GM18909 (cell line): ENCODE measurements around the gene PPP1R2C.

Experiments used
- ATAC-seq: cut with Tn5 transposase; IDR thresholded peaks from one replicate; pipeline ENCODE4 v1.9.1; 2021; ENCODE audit warnings: mild to moderate bottlenecking; ENCODE audit not compliant: unreplicated experiment, poor library complexity

Gene PPP1R2C

GRCh38 chrX:42751573-42751972 is 26.4 kb downstream of the PPP1R2C start:
- no peak for ATAC-seq

DNA sequence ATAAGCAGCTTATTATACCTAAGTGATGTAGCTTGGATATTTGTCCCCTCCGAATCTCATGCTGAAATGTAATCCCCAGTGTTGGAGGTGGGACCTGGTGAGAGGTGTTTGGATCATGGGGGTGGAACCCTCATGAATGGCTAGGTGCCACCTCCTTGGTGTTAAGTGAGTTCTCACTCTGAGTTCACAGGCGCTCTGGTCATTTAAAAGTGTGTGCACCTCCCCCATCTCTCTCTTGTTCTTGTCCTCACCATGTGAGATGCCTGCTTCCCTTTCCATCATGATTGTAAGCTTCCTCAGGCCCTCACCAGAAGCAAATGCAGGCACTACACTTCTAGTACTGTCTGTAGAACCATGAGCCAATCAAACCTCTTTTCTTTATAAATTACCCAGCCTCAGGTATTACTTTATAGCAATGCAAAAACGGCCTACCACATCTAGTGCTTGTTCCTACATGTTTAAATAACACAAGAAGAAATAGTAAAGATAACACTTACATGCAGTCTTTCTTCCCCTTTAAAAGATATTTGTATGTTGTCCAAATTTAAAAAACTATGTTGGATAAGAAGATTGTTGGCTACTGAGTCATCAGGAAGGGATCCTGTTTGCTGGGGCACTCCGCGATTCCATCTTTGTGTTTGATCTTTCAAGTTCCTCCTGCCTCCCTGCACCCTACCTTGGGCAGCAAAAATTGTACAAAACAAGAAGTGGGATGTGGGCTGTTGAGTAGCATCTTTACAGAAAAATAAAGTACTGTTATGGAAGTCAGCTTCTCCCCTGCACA is 29.7 kb downstream of the PPP1R2C start:
- no peak for ATAC-seq

DNA sequence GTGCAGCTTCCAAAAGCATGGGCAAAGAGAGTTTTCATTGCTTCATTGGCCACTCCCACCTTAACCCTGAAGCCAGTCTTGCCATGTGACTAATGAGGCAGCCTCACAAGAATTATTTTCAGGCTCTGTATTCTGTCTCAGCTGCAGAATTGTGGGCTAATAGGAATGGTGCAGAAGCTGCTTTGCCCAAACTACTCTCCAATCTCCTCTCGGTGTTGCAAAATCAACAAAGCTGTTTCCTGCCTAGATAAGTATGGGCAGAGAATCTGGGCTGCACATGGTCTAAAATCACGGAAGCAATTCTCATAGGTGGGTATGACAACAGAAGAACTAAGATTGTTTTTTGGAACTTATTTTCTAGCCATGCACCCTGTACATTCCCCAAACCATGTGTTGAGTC is 31.4 kb downstream of the PPP1R2C start:
- ATAC-seq, result no peak

GRCh38 chrX:42740456-42740855 is 37.5 kb downstream of the PPP1R2C start:
- no peak for ATAC-seq

- ATAC-seq, result no peak
Observed at GRCh38 chrX:42739741-42740140, 38.2 kb downstream of the PPP1R2C start.

DNA sequence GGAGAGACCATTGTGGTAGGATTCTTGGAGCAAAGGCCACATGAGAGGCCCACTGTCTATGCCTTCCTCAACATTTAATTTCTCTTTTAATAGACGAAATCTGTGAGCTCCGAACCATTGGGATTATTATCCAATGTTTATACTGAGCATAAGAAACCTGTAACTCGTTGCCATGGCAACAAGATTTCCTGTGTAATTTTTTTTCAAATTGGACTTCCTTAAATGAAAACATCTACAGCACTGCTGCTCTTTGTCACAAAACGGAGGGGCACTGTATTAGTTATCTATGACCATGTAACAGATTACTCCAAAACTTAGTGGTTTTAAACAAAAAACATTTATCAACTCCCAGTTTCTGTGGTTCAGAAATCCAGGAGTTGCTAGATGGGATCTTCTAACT is 38.7 kb downstream of the PPP1R2C start:
- no peak for ATAC-seq

DNA sequence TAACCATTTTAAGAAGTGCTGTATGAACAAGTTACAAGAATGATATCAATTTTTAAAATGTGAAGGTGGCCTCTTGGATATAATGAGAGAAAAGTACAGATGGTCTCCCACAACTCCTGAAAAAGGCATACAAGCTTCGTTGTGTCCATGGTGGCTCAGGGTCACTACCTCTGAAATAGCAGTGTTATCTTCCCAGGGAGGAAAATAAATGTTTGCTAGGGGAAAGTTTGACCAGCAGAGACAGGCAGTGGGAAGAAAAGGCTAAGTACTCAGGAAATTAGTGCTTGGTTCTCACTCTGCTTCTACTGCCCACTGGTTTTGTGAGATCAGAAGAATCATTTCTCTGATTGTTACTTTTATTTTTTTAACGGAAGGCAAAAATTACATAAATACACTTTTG is 39.4 kb downstream of the PPP1R2C start:
- ATAC-seq, result no peak

DNA sequence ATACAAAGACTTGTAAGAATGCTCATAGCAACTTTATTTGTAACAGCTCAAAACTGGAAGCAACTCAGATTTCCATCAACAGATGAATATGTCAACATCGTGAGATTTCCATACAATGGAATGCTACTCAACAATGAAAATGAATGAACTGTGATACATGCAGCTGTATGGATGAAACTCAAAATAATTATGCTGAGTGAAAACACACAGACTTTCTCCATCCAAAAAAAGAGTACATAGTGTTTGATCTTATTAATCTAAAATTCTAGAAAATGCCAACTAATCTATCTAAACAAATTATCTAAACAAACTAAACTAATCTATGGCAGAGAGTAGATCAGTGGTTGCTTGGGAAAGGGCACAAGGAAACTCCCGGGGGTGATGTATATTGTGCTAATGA is 42.7 kb downstream of the PPP1R2C start:
- no peak for ATAC-seq

DNA sequence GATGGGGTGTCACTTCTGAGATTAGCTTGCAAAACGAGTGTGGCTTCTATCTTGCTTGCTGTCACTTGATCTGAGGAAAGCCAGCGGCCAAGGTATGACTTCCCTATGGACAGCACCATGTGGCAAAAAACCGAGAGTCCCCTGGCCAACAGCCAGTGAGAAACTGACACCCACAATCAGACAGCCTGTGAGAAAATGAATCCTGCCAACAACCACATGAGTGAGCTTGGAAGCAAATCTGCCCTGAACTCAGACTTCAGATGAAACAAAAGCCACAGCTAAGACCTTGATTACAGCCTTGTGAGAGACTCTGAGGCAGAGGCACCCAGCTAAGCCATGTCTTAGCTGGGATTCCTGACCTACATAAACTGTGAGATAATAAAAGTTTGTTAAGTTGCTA is 45.5 kb downstream of the PPP1R2C start:
- no peak for ATAC-seq
